H1 (cell line): ENCODE measurements around the gene SH3GL1. TPM values are rescaled to one million over a fixed set of nuclear protein-coding genes. Genes with fewer than 3 reads are reported as not detected.

Source experiments
- BRCA1 ChIP-seq: IDR thresholded peaks from 2 replicates; pipeline ENCODE4 v1.6.1; 2012; ENCODE audit warnings: low read depth, low read length, improper control_type of control experiment
- CBX8 ChIP-seq: fragments of 300-800, 300-1000 bp; sonication (generic); IDR thresholded peaks from 2 replicates; pipeline ENCODE4 v1.7.1; 2016; ENCODE audit warnings: low read depth, low read length, borderline replicate concordance
- CREB1 ChIP-seq: IDR thresholded peaks from 2 replicates; pipeline ENCODE4 v1.6.1; 2012; ENCODE audit warnings: inconsistent platforms
- HDAC2 ChIP-seq, 2 experiments: fragments of 300-600 bp in 1 of 2; sonication (generic) in 1 of 2; IDR thresholded peaks; 2 replicates each; pipeline ENCODE4 v1.6.1; 2011 to 2012; ENCODE audit warnings: low read depth in 2 of 2, low read length in 2 of 2, mild to moderate bottlenecking in 2 of 2, moderate library complexity in 2 of 2, borderline replicate concordance in 1 of 2, inconsistent platforms in 1 of 2
- polyA plus RNA-seq, 7 experiments: library from polyadenylated mRNA; depleted of rRNA in 3 of 7; stranded (reverse) in 5 of 7; unstranded in 2 of 7; fragments of >200 nt in 5 of 7; fragments of 200-250 nt in 2 of 7; gene quantifications; 1 replicate in 5 of 7; 2 replicates in 1 of 7; 4 replicates in 1 of 7; pipeline versions ENCODE4 v1.2.1 to v1.2.3, GENCODE V29; 2011 to 2013; ENCODE audit warnings: missing spikeins in 2 of 7, mixed read lengths in 2 of 7
- total RNA-seq: library from RNA; stranded (reverse); fragmentation: NEBNext Ultra II Directional; extraction: Animal tissue kit (Norgen Biotek cat#: 25700); gene quantifications from 2 replicates; pipeline ENCODE4 v1.2.1, GENCODE V29; 2021
- TF ChIP-seq, protein P1 (sequence below): fragments of 300-600 bp; sonication (generic); IDR thresholded peaks from 2 replicates; pipeline ENCODE4 v1.7.1; 2012; ENCODE audit warnings: low read length, moderate library complexity, mild to moderate bottlenecking, inconsistent platforms; ENCODE audit not compliant: insufficient replicate concordance

SH3GL1 gene
- total and polyA plus RNA-seq, 2 of the 8 experiments (the other 6 are each of a cell fraction or from before 2014, with no cell fraction given) = 81.5 to 102 TPM

DNA sequence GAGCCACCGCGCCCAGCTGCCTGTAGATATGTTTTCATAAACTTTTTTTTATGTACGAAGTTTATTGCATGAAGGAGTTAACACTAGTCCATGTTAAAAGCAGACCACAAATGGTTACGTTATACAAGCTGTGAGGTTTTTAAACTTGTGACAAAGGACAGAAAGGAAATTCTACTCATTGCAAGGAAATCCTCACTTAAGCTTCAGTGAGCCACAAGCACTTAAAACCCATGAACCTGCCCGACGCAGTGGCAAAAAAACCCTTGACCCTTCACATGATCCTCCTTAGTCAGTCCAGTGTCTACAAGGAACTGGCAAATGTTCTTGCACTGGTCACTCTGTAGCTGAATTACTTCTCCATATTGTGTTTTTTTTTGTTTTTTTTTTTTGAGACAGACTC, 52.8 kb downstream of the SH3GL1 start (continued):
- no peak for TF ChIP-seq BRCA1
- no peak for TF ChIP-seq CBX8
- TF ChIP-seq HDAC2 (IDR thresholded peaks at IDR 0.05; ENCODE audit: borderline replicate concordance in 1 of 2, low read depth in 2 of 2, low read length in 2 of 2) = no peak
- TF ChIP-seq CREB1 = no peak
- TF ChIP-seq, protein P1, sequence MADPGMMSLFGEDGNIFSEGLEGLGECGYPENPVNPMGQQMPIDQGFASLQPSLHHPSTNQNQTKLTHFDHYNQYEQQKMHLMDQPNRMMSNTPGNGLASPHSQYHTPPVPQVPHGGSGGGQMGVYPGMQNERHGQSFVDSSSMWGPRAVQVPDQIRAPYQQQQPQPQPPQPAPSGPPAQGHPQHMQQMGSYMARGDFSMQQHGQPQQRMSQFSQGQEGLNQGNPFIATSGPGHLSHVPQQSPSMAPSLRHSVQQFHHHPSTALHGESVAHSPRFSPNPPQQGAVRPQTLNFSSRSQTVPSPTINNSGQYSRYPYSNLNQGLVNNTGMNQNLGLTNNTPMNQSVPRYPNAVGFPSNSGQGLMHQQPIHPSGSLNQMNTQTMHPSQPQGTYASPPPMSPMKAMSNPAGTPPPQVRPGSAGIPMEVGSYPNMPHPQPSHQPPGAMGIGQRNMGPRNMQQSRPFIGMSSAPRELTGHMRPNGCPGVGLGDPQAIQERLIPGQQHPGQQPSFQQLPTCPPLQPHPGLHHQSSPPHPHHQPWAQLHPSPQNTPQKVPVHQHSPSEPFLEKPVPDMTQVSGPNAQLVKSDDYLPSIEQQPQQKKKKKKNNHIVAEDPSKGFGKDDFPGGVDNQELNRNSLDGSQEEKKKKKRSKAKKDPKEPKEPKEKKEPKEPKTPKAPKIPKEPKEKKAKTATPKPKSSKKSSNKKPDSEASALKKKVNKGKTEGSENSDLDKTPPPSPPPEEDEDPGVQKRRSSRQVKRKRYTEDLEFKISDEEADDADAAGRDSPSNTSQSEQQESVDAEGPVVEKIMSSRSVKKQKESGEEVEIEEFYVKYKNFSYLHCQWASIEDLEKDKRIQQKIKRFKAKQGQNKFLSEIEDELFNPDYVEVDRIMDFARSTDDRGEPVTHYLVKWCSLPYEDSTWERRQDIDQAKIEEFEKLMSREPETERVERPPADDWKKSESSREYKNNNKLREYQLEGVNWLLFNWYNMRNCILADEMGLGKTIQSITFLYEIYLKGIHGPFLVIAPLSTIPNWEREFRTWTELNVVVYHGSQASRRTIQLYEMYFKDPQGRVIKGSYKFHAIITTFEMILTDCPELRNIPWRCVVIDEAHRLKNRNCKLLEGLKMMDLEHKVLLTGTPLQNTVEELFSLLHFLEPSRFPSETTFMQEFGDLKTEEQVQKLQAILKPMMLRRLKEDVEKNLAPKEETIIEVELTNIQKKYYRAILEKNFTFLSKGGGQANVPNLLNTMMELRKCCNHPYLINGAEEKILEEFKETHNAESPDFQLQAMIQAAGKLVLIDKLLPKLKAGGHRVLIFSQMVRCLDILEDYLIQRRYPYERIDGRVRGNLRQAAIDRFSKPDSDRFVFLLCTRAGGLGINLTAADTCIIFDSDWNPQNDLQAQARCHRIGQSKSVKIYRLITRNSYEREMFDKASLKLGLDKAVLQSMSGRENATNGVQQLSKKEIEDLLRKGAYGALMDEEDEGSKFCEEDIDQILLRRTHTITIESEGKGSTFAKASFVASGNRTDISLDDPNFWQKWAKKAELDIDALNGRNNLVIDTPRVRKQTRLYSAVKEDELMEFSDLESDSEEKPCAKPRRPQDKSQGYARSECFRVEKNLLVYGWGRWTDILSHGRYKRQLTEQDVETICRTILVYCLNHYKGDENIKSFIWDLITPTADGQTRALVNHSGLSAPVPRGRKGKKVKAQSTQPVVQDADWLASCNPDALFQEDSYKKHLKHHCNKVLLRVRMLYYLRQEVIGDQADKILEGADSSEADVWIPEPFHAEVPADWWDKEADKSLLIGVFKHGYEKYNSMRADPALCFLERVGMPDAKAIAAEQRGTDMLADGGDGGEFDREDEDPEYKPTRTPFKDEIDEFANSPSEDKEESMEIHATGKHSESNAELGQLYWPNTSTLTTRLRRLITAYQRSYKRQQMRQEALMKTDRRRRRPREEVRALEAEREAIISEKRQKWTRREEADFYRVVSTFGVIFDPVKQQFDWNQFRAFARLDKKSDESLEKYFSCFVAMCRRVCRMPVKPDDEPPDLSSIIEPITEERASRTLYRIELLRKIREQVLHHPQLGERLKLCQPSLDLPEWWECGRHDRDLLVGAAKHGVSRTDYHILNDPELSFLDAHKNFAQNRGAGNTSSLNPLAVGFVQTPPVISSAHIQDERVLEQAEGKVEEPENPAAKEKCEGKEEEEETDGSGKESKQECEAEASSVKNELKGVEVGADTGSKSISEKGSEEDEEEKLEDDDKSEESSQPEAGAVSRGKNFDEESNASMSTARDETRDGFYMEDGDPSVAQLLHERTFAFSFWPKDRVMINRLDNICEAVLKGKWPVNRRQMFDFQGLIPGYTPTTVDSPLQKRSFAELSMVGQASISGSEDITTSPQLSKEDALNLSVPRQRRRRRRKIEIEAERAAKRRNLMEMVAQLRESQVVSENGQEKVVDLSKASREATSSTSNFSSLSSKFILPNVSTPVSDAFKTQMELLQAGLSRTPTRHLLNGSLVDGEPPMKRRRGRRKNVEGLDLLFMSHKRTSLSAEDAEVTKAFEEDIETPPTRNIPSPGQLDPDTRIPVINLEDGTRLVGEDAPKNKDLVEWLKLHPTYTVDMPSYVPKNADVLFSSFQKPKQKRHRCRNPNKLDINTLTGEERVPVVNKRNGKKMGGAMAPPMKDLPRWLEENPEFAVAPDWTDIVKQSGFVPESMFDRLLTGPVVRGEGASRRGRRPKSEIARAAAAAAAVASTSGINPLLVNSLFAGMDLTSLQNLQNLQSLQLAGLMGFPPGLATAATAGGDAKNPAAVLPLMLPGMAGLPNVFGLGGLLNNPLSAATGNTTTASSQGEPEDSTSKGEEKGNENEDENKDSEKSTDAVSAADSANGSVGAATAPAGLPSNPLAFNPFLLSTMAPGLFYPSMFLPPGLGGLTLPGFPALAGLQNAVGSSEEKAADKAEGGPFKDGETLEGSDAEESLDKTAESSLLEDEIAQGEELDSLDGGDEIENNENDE = no peak
- TF ChIP-seq, all 59 proteins: peak for 0
